ENCODE results near the gene SEMA4D. TPM values are rescaled to one million over a fixed set of nuclear protein-coding genes. Genes with fewer than 3 reads are reported as not detected.

The SEMA4D gene
- total RNA-seq, 3 donors from 2014 or later (not counting 1 experiment from before 2014, with no cell fraction given) = 354 to 448 (median 420) TPM

- peaks cover 11 to 16% of the 10 kb centered on the region in 2 donors for H3K4me1 Mint-ChIP-seq
- H3K9me3 ChIP-seq (ENCODE audit: control insufficient read depth, insufficient read depth, low read length) = no peaks in the 10 kb centered on the region
- H3K27ac Mint-ChIP-seq = peak overlapping the region; percentile 72 to 76
- peaks cover 91% of the 10 kb centered on the region for H3K36me3 ChIP-seq (ENCODE audit: control insufficient read depth, insufficient read depth, low read length)
- no peak for ATAC-seq
- peaks cover 14% of the 10 kb centered on the region for H3K36me3 Mint-ChIP-seq
- no peak for TF ChIP-seq CTCF (IDR thresholded peaks at IDR 0.05)
- H3K9me3 Mint-ChIP-seq = no peaks in the 10 kb centered on the region
- H3K27me3 ChIP-seq (ENCODE audit: control insufficient read depth, insufficient read depth, low read length) = no peaks in the 10 kb centered on the region
- no peaks in the 10 kb centered on the region for H3K27me3 Mint-ChIP-seq (ENCODE audit: low read depth in 2 of 2)
- no peak overlapping the region for H3K4me3 ChIP-seq (ENCODE audit: low read length)
- no peak overlapping the region for H3K4me3 Mint-ChIP-seq
- no peak for DNase-seq
- H3K27ac ChIP-seq (ENCODE audit: low read length) = no peak overlapping the region
- peaks cover 3% of the 10 kb centered on the region for H3K4me1 ChIP-seq (ENCODE audit: control insufficient read depth, insufficient read depth, low read length)
- 75% methylated on average over 16 of the region's 16 CpGs for WGBS (ENCODE audit: insufficient coverage)
- intact Hi-C loops (cut with micrococcal nuclease) = no loop called here
Observed at GRCh38 chr9:89383030-89383720, 114.7 kb downstream of the SEMA4D start.

GRCh38 chr9:89382026-89382986 lies 115.6 kb downstream of the SEMA4D start:
- 86% methylated on average over 27 of the region's 27 CpGs for WGBS (ENCODE audit: insufficient coverage)
- ATAC-seq = peak in 1 of 3 donors; percentile 18

GRCh38 chr9:89381308-89381609 lies 116.7 kb downstream of the SEMA4D start:
- DNase-seq = no peak
- no peaks in the 10 kb centered on the region for H3K9me3 ChIP-seq (ENCODE audit: control insufficient read depth, insufficient read depth, low read length)
- H3K27me3 ChIP-seq (ENCODE audit: control insufficient read depth, insufficient read depth, low read length) = no peaks in the 10 kb centered on the region
- Mint-ChIP-seq H3K4me3 (no peak overlapping the region), H3K4me1 (peaks cover 17 to 19% of the 10 kb centered on the region in 2 donors), H3K9me3 (no peaks in the 10 kb centered on the region), H3K27ac (peak overlapping the region; percentile 35 to 51), H3K27me3 (ENCODE audit: low read depth in 2 of 2) (no peaks in the 10 kb centered on the region), H3K36me3 (peaks cover 25% of the 10 kb centered on the region)
- no peak for ATAC-seq
- H3K4me3 ChIP-seq (ENCODE audit: low read length) = no peak overlapping the region
- no peak overlapping the region for H3K27ac ChIP-seq (ENCODE audit: low read length)
- no peaks in the 10 kb centered on the region for H3K4me1 ChIP-seq (ENCODE audit: control insufficient read depth, insufficient read depth, low read length)
- WGBS (ENCODE audit: insufficient coverage) = over 99% methylated on average over 4 of the region's 4 CpGs
- no peak for TF ChIP-seq CTCF (IDR thresholded peaks at IDR 0.05)
- H3K36me3 ChIP-seq (ENCODE audit: control insufficient read depth, insufficient read depth, low read length) = peaks cover 89% of the 10 kb centered on the region
- intact Hi-C loops (cut with micrococcal nuclease) = no loop called here

More at GRCh38 chr9:89382026-89382986, 115.6 kb downstream of the SEMA4D start:
- Histone ChIP-seq H3K27ac (ENCODE audit: low read length) (no peak overlapping the region), H3K9me3 (ENCODE audit: control insufficient read depth, insufficient read depth, low read length) (no peaks in the 10 kb centered on the region), H3K27me3 (ENCODE audit: control insufficient read depth, insufficient read depth, low read length) (no peaks in the 10 kb centered on the region), H3K4me1 (ENCODE audit: control insufficient read depth, insufficient read depth, low read length) (no peaks in the 10 kb centered on the region), H3K4me3 (ENCODE audit: low read length) (no peak overlapping the region), H3K36me3 (ENCODE audit: control insufficient read depth, insufficient read depth, low read length) (peaks cover 90% of the 10 kb centered on the region)
- intact Hi-C loops (cut with micrococcal nuclease) = no loop called here
- Mint-ChIP-seq H3K27ac (peak overlapping the region; percentile 46 to 76), H3K36me3 (peaks cover 23% of the 10 kb centered on the region), H3K4me3 (no peak overlapping the region), H3K27me3 (ENCODE audit: low read depth in 2 of 2) (no peaks in the 10 kb centered on the region), H3K4me1 (peaks cover 11% of the 10 kb centered on the region in 2 donors), H3K9me3 (no peaks in the 10 kb centered on the region)
- no peak for DNase-seq
- TF ChIP-seq CTCF (IDR thresholded peaks at IDR 0.05) = no peak
